NCI-H2171 treated with DMSO at 0.1 percent for 48 hours (cell line): ENCODE results near the gene CACNA1C.
A peak's percentile ranks its signal among the peaks of the same experiment; 100 is the strongest.

Experiments
- DNase-seq: peaks from one replicate; lab custom pipeline; 2025; lab: John Stamatoyannopoulos, UW

Gene CACNA1C

DNA sequence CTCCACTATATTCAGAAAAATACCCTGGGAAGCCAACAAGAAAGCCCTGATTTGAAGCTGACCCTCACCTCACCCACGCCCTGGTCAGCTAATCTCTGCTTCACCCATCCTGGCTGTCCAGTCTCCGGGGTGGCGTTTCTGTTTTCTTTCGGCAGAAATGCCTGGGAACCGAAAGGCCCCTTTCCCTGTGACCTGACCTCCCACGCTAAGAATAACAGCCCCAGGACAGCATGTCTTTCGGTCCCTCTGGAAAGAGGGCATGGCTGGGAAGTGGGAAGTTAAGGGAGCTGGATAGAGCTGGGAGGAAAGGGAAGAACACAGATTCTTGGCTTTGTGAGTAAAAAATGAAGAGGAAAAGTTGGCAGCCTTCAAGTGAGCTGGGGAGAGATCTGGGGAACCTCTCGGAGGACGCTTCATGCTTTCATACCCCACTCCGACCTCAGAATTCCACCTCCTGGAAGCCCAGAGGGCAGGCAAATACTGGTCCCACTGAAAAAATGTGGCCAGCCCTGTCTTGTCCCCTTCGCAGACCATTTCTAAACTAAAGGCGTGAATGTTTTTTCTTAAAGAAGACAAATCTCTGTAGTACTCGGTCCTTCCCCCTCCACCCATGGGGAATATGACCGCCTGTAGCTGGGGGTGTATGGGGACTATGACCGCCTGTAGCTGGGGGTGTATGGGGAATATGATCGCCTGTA, 579.0 kb downstream of the CACNA1C start:
- DNase-seq, result no peak

DNA sequence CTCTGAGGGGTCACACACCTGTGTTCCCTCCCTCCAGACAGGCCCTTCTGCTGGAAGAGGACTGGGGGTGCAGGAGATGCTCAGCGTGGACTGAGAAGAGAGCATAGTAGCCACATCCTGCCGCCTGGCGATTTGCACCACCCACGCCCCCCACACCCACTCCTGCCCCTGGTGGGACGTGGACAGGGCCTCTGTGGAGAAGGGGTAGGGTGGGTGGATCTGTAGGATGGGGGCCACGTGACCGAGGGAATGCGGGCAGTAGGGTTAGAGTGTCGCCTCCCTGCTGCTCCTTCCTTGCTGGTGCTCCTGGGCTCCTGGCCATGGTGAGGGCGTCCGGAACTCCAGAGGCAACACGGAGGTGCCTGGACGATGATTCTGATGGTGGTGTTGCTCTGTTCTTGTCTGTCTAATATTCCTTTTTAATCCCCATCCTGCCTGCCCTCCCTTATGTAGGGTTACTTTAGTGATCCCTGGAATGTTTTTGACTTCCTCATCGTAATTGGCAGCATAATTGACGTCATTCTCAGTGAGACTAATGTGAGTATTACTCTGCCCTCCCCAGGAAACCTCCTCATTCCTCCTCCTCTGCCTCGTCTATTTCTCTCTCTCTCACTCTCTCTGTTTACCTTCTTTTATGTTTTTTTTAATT, 580.5 kb downstream of the CACNA1C start:
- no peak for DNase-seq

DNA sequence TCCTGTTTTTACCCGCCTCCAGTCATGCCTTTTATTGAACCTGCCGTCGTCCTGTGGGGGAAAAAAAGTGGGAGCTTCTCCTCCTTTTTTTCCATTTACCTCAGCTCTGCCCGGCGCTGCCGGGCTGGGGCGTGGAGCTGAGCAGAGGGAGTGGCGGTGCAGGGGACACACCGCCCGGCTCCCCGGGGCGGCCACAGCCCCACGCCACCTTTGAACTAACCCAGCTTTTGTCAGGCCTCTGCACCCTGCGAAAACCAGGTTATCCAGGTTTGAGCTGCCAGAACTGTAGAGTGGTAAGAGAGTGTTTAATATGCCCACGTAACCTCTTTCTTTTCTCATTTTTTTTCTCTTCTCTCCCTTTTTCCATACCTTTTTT, 581.0 kb downstream of the CACNA1C start:
- no peak for DNase-seq

DNA sequence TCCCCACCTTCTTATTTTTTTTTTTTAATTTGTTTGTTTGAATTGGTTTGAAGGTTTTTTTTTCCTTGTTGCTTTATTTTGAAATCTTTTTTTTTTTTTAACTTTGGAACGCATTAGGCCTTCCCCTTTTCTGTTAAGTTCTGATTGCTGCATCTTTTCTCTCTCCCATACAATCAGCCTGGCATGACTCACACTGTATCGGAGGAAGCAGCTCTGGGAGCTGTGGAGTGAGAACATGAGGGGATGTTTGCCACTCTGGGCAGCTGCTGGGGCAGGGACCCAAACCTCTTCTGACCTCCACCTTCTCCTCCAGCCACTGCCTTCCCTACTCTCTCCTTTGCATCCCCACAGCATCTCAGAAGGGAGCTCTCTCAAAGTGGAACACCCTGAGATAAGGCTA, 581.7 kb downstream of the CACNA1C start:
- no peak for DNase-seq

DNA sequence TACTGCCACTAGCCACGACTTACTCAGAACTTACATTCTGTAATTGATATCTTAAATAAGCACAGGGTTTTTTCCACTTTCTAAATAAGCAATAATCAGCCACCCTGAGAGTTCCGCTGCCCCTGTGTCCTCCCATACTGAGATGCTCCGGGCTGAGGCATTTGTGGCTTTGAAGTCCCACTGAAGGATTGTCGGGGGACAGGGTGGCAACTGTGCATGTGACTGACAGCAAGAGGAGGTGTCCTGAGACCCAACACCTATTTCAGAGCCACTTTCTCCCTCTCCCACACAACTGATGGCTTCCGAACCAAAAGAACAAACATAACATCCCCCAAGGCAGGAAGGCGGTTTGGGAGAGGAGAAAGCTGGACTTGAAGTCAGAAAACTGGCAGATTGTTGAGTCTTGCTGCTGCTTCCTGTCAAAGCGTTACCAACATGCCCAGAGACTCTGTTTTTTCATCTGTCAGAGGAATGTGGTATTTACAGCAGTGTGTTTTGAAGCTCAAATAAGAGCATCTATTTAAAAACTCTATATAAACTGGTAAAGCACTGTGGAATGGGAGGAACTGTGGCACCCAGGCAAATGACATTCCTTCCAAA, 584.1 kb downstream of the CACNA1C start:
- no peak for DNase-seq

DNA sequence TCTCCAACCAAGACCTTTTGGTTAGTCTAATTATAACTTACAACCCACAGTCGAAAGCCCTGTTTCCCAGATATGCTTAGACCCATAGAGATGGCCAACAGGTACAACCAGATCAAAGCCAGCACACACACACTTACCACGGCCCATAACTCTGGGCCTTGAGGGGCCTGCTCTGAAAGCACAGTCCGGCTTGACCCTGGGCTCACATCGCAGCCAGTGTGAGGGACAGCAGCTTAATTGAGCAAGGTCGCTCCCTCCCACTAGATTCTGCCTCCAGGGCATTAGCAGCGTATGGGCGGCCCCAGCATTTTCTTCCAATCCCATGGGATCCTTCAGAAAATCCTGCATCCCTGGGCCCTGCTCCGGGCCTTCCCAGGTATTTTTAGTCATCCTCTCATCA, 584.6 kb downstream of the CACNA1C start:
- DNase-seq, result no peak

DNA sequence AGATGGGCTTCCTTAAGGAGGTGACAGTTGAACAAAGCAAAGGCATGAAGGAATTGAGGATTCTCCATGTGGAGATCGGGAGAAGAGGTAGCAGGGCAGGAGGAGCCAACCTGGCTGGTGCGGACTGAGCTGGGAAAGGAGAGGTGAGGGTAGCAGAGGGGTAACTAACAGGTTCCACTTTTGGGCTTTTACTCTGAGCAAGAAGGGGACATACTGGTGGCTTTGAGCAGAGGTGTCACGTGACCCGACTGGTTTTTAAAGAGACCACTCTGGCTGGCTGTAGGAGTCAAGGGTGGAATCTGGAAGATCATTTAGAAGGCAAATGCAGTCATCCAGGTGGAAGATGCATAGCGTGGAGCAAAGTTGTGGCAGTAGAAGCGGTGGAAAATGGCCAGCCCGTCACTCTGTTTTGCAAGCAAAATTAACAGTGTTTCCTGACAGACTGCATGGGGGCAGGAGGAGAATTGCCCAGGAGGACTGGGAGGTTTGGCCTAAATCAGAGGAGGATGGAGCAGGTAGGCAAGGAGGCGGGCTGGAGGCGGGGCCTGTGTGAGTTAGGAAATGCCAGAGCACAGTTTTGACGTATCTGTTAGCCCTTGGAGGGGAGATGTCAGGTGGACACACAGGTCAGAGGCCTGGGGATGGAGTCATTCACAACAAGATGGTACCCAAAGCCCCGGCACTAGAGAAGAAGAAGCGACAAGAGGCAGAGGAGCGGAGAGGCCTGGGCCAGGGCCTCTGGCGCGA, 585.7 kb downstream of the CACNA1C start:
- DNase-seq, result no peak

DNA sequence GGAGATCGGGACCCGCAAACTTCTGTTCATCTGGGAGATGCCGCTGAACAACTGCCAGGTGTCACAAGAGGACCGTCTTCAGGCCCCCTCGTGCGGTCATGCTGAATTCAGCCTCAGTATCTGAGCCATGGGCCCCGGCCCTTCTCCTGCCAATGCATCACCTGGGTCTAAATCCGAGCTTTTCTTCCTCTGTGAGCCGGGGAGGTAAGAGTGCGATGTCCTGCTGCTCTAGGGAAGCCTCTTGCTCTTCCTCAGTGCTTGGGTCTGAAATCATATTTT, 586.2 kb downstream of the CACNA1C start:
- DNase-seq, result no peak

DNA sequence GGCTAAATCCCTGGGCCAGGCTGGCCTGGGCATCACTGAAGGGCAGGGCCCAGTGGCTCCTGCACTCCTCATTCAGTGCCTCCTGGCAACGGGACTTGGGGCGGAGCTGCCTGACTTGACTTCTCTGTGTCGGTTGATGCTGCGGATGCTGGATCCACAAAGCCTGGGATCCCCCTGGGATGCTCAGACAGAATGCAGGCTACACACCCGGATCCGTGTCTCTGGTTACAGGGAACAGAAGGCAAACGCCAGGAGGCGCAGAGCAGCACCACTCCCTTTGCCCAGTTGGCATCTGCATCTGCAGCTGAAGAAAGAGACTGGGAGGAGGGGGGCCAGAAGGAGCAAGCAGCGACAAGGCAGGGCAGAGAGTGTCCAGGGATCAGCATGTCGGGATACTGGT, 587.5 kb downstream of the CACNA1C start:
- peak; percentile 90 for DNase-seq

DNA sequence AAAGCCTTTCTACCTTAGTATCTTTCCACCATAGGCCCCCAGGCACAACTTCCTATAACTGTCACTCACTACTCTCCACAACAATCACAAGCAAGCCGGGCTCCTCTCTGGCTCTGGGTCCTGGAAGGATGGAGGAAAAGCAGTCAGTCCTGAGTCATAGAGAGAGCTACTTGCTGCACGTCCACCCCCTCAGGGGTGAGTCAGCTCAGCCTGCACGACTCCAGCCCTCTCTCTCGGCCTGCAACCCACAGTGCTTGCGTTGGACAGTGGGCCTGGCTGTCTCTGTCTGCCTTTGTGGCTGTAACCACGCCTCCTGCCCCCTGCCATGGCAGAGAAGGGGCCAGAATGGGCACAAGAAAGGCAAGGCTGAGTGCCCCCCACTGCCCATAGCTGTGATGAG, 587.9 kb downstream of the CACNA1C start:
- DNase-seq, result no peak

DNA sequence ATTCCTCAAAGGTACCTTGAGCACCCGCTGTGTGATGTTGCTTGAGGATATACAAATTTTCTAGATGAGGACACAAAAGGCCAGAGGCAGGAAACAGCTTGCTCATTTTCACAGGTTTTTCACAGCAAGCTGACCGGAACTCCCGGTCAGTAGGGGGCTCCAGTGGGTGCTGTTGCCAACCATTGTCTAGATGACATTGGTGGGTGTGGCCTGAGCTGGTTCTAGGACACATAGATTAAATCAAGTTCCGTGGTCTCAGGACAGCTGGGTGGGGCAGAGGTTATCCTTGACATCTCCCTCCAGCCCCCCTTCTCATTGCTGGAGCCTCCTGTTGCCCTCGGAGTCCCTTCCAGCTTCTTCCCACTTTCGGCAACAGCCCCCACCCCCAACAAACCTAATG, 588.4 kb downstream of the CACNA1C start:
- no peak for DNase-seq

DNA sequence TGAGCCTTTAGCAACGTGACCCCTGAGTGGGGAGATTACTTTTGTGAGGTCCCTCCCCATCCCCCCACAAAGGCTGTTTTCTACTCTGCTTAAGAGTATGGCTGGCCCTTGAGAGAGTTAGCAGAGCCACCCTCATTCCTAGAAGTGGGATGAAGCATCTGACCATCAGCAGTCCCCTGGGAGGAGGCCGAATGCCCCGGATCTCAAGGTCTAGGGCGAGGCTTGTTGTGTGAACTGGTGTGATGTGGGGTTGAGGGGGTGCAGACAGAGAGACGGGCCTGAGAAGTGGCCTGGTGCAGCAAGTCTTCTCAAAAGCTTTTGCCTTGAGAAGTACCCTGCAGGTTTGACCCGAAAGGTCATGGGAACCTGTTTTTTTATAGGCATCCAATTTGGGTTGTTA, 589.0 kb downstream of the CACNA1C start:
- DNase-seq, result no peak

DNA sequence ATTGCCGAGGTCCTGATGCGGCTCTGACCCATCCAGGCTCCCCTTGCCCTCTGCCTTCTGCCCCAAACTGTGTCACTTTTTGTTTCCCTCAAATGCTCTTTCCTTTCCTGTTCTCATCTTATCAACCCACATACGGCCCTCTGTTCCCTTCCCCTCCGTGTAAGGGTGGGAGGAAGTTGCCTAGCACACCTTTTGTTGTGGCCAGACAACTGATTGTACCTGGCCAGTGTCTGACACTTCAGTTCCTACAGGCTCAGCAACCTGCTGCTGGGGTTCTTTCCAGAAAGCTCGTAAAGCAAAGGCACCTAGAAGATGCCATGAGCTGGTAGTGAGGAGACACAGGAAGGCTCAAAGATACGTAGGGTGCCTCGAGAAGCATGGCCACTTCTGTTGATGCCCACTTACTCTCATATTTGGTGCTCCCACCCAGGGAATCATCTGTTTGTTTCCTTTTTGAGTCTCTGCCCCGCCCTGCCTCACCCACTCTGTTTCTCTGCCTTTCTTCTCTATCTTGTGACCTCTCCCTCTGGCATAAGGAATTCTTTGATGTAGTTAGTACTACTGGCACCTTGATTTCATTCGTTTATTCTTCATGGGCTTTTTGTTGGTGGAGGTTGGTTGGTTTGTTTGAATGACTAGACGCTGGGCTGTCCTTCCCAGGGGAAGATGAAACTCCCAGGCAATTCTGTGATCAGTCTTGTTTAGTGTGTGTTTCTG, 589.5 kb downstream of the CACNA1C start:
- no peak for DNase-seq

DNA sequence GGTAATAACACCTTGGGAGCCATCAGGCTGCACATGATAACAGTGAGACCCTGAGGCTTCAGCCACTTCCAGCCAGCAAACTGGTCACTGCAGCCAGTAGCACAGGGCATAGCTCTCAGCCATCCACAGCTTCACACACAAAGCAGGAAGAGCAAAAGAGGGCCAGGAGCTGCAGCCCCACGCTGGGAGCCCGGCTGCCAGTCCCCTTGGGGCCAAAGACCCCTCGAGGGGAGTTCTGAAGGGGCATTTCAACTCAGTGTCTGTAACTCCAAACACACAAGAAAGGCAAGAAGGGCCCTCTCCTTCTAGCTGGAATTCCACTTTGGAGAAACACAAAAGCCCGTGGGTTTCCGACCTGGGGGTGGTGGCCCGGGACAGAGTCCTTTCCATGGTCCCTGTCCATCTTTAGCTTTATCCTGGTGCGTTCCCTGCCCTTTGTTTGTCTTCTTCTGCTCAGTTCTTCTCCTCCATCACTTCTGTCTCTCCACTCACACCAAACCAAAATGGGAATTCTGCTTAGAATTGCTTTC, 590.2 kb downstream of the CACNA1C start:
- DNase-seq, result no peak

DNA sequence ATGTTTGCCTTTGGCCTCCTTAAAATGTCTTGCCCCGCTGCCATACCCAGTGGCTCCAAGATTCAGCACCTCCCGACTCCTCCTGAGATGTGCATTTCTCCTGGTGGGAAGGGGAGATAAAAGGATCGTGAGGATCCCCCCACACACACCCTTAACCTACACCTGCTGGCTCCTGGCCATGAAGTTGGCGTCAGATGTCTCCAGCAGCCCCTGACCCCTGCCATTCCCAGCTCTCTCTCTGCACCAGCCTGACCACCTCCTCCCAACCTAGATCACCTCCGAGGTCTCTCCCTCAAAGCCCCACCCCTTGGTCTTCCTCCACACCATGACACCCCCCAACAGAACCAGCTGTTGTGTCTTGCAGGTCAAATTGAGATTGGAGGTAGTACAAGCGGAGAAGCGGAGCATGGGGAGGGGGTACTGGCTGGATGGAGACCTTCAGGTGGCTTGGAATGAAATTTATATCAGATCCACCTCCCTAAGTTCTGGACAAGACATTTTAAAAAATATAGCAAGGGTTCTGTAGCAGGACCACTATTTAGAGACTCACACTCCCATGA, 590.9 kb downstream of the CACNA1C start:
- no peak for DNase-seq

DNA sequence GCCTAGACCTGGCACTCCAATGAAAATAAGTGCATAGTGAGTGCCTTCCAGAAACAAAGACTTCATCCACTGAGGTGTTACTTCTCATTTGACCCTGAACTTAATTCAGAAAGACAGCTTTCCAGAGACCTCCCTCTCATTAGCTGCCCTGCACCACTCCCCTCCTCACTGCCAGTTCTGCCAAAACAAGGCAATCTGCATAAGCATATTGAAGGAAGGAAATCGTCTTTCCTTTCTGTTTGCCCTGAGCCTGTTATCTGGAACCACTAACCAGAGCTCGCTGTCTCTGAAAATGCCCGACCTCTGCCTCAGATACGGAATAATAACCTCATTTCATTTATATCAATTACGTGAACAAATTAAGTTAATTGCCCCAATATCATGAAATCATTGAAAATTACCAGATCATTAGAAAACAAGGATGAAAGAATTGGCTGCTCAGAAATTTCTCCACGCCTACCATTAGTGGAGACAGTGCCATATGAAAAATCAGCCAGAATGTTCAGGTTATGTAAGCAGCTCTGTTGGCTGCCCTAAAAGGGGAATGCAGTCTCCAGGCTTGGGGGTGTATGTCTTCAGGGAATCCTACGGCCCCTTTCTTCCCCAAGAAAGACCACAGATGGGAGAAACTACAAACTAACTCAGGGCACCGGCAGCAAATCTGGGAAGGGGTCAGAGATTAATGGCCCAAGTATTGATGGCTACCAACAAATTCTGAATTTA, 592.1 kb downstream of the CACNA1C start:
- no peak for DNase-seq

DNA sequence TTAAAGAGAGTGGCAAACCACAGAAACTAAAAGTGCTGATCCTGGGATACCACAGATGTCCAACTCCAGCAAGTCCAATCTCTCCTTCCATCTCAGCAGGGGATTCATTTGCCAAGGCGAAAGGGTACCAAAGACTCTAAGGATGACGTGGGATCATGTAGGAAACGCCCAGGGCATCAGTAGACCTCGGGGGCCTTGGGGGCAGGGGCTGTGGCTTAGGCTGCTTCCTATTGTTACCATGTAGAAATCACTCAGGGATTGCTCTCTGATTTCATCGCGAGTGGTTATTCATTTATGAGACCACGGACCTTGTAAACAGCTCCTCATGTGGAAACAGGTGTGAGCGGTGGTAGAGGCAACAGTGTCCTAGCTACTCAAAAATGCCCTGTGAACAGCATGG, 592.7 kb downstream of the CACNA1C start:
- no peak for DNase-seq

DNA sequence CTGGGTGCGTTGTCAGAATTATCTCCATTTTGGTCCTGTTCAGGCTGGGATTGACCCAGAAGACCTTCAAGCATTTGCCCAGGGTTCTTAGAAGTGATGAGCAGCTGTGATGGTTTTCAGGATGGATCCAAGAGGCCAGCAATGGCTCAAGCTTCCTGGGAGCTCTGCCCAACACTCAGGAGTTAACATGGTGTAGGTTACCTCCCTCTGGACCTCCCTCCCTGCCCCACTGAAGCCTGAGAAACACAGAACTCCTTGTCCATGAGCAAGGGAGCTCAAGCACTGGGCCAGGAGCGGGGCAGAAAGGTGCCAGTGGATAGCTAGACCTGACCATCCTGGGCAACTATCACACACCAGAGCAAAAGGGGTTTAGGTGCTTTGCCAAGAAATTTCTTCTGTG, 593.6 kb downstream of the CACNA1C start:
- no peak for DNase-seq

DNA sequence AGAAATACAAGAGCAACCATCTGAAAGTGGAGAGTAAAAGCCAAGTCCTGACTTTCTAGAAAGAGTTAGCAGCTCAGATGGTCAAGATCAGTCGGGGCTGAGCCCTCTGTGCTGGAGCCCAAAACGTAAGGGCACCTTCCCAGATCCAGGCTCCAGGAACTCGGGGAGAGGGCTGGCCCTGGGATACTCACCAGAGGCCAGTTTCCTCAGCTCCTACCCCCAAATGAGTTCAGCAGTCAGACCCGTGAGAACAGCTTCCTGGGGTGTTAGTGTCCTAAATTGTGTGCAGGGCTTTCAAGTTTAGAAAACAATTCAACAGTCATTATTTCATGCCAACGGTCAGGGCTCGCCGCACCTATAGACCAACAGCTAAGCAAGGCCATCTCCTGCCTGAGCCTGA, 594.4 kb downstream of the CACNA1C start:
- DNase-seq, result no peak

DNA sequence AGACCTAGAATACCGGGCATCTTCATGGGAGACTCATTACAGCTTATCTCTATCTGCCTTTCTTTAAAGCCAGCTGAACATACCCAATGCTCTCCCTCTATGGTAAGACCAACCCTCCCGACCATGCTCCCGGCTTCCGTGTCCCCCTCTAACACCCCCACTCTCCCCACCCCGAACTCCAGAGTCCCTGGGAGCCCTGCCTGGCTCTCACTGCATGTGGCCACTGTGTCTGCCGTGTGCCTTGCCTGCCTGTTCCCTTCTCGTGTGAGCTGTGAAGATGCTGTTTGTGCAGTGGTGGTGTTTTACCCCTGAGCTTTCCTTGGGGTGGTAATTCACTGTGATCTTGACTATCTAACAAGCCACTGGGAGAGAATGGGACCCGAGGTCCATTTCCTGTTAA, 595.6 kb downstream of the CACNA1C start:
- no peak for DNase-seq
